Stomach smooth muscle (tissue), 2 donors: ENCODE results near the gene PAPPA2.

Experiments used
- H3K27ac ChIP-seq: one replicate; pipeline ENCODE4 v1.7.0; 2013; ENCODE audit warnings: mild to moderate bottlenecking, low read length, inconsistent platforms
- H3K27me3 ChIP-seq, 2 donors: one replicate each; pipeline ENCODE4 v1.7.0; 2013; ENCODE audit warnings: low read length in 2 of 2; ENCODE audit not compliant: insufficient read depth in 2 of 2, control insufficient read depth in 1 of 2
- H3K36me3 ChIP-seq, 2 donors: one replicate each; pipeline ENCODE4 v1.7.0; 2013; ENCODE audit warnings: low read length in 2 of 2; ENCODE audit not compliant: control insufficient read depth in 2 of 2, insufficient read depth in 2 of 2
- H3K4me1 ChIP-seq: one replicate; pipeline ENCODE4 v1.7.0; 2013; ENCODE audit warnings: low read length; ENCODE audit not compliant: control insufficient read depth, insufficient read depth
- H3K4me3 ChIP-seq, 2 donors: one replicate each; pipeline ENCODE4 v1.7.0; 2013; ENCODE audit warnings: low read length in 2 of 2
- H3K9ac ChIP-seq, 2 donors: one replicate each; pipeline ENCODE4 v1.7.0; 2013; ENCODE audit warnings: low read length in 2 of 2, mild to moderate bottlenecking in 1 of 2
- H3K9me3 ChIP-seq, 2 donors: one replicate each; pipeline ENCODE4 v1.7.0; 2013; ENCODE audit warnings: low read length in 2 of 2; ENCODE audit not compliant: control insufficient read depth in 2 of 2
- donor health status: healthy.
- donor health status: Pancreatic carcinoma.

The PAPPA2 gene

DNA sequence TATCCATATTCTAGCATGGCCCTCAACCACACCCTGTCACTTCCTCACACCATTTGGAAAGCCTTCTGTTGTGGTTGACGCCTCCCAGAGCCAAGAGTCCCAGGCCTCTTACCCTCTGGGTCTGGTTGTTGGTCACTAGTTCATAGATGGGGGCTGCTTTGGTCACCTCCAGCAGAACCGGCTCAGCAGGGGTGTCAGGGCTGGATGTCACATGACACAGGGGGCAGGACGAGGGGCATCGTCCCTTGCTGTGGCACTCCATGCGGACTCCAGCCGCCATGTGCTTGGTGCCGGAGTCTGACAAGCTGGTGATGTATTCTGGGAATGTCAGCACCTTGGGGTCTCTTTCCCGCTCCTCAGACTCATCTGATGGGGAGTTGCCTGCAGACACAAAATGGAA lies 431.5 kb downstream of the PAPPA2 start:
- Histone ChIP-seq H3K27ac (no peak overlapping the region), H3K4me3 (no peak overlapping the region), H3K36me3 (no peaks in the 10 kb centered on the region), H3K4me1 (no peaks in the 10 kb centered on the region), H3K9ac (no peak overlapping the region), H3K9me3 (no peaks in the 10 kb centered on the region), H3K27me3 (peaks cover 11 to 17% of the 10 kb centered on the region in 2 donors)
